Measurements from ENCODE around the gene HSPH1.
"Not testable (repeated sequence)": the region's sequence is repeated elsewhere in the genome, so short reads cannot be mapped to it uniquely, and the experiment has no call there.

HSPH1 gene

DNA sequence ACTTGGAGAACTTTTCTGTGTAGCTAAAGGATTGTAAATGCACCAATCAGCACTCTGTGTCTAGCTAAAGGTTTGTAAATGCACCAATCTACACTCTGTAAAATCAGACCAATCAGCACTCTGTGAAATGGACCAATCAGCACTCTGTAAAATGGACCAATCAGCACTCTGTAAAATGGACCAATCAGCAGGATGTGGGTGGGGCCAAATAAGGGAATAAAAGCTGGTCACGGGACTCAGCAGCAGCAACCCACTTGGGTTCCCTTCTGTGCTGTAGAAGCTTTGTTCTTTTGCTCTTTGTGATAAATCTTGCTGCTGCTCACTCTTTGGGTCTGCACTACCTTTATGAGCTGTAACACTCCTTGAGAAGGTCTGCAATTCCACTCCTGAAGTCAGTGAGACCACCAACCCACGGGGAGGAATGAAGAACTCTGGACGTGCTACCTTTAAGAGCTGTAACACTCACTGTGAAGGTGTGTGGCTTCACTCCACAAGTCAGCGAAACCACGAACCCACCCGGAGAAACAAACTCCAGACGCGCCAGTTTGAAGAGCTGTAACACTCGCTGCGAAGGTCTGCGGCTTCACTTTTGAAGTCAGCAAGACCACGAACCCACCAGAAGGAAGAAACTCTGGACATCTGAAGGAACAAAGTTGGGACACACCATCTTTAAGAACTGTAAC is 16.2 kb upstream of the HSPH1 start:
- DNase-seq (ENCODE audit: low read depth), result not testable (repeated sequence)

DNA sequence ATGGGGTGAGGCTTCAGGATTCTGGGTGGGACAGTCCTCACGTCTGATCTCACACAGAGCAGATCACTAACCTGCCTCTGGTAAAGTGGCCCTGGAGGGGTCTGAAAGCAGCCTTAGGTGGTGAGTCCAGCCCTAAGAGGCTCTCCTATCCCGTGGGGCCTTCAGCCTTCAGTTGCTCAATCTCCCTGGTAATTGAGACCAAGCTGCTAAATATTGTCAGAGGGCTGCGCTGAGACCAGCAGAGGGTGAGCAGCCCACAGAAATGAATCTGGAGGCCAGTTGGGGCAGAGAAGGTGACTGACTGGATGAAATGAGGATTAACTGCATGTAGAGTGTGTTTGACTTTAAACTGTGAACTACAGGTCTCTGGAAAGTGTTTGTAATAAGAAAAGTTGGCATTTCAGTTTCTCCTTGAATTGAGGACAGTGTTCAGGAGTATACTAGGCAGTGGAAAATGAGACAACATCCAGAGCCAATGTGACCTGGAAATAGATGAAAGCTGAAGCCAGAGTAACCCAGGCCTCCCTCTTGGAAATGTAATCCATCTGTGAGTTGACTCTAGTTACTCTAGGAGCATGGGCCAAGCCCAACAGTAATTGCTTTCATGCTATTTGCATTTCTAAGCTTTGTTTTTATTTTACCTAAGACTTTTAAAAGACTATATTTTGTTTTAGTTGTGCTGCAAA is 14.3 kb upstream of the HSPH1 start:
- DNase-seq (ENCODE audit: low read depth), result no peak

DNA sequence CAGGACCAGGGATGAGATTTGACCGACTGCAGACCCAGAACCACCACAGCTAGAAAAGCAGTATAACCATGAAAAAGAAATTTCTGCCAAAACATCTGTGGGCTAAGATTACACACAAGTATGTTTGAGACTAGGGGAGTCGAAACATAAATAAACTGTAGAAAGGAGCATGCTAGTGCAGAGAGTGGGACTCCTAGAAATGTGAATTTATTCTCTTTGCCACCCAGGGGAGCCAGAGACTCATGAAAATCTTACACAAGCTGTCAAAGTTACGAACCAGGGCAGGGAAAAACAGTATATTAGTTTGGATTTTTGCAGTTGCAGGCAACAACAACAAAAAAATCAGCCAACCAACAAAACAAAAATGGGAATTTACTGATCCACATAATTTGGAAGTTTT is 12.3 kb upstream of the HSPH1 start:
- no peak for DNase-seq (ENCODE audit: low read depth)

DNA sequence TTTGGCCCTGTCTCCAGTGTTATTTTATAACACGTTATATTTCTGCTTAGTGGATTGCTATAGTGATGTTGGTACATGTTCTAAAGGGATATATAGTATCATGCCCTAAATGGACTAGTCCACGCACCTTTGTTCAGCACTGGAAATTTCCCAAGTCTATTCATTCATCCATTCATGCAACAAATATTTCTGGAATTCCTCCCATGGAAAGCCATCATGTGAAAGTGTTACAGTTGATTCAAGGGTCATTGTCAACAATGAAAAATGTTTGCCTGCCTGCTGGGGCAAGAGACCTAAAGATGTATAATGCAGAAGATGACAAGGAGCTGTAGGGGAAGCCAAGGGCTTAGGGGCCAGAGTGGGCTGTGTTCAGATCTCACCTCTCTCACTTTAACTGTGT is 10.8 kb upstream of the HSPH1 start:
- no peak for DNase-seq (ENCODE audit: low read depth)

DNA sequence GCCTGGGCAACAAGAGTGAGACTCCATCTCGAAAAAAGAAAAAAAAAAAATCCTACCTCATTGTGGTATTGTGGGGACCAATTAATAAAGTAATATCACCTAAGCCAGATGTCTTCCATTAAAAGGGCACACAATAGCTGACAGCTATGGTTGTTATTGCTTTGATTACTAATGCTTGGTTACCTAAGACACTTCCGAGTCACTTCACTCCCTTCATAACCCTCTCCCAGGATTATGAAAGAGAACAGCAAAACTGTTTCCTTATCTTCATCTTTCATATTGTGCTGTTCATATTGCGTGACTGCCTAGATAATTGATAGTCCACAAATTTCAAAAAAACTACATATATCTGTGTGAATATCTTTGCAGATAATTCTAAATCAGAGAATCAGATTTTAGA is 10.3 kb upstream of the HSPH1 start:
- DNase-seq (ENCODE audit: low read depth), result no peak

DNA sequence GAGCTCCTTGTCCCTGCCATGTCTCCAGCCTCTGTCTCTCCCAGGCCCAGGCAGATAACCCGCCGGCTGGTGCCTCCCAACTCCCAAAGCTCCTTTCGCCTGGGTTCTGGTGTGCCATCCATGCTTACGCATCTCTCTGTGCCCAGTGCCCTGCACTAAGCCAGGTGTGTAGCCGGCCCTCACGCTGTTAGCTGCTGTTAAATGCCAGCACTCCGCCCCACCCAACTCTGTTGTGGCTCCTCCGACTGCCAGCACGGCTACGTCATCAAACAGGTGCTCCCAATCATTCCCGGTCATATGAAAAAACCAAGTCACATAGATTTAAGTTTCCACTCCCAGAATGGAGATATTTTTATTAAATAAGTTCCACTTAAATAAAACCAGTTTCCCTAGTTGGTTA is 7.0 kb upstream of the HSPH1 start:
- no peak for DNase-seq (ENCODE audit: low read depth)

DNA sequence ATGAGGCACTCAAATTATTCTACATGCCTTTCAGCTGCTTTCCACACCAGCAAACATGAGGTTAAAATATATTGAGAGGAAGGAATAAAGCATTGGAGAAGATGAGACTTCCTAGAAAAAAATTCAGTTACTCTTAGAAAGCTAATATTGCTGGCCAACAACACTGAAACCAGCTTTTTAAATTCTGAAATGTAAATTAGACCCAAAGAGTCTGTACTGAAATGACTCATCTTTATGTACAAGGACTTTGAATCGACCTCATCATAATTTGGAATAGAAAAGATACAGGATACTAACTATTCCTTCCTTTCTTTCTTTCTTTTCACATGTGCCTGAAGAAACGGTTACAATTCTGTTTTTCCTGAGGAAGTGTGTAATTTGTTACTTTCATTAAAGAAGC is 6.5 kb upstream of the HSPH1 start:
- DNase-seq (ENCODE audit: low read depth), result no peak

DNA sequence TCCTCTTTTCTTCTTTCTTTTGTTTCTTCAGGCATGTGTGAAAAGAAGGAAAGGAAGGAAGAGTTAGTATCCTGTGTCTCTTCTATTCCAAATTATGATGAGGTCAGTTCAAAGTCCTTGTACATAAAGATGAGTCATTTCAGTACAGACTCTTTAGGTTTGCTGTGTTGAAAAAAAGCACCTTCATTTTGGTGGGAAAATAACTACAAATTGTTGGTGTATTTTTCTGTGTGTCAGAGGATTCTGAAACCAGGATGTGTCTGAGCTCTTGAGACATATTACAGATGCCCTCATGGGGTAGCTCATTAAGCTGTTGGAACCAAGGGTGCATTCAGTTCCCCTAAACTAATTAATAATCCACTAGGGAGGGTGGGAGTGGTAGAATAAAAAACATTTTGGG is 5.8 kb upstream of the HSPH1 start:
- no peak for DNase-seq (ENCODE audit: low read depth)

DNA sequence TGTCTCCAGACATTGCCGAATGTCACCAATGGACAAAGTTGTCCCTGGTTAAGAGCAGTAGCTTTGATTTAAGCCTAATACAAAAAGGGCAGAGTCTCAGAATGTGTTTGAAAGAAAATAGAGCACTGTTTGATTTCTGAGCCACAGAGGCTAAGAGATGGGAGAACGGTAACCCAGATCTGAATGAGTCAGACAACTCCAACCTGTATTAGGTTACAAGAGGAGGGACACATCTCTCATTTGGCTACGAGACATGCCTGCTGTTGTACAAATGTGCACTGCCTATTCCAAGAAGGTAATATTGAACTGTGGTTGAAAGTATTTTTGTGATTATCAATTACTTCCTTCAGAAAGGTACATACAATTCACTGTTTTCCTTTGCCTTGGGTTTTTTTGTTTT is 4.9 kb upstream of the HSPH1 start:
- DNase-seq (ENCODE audit: low read depth), result no peak

DNA sequence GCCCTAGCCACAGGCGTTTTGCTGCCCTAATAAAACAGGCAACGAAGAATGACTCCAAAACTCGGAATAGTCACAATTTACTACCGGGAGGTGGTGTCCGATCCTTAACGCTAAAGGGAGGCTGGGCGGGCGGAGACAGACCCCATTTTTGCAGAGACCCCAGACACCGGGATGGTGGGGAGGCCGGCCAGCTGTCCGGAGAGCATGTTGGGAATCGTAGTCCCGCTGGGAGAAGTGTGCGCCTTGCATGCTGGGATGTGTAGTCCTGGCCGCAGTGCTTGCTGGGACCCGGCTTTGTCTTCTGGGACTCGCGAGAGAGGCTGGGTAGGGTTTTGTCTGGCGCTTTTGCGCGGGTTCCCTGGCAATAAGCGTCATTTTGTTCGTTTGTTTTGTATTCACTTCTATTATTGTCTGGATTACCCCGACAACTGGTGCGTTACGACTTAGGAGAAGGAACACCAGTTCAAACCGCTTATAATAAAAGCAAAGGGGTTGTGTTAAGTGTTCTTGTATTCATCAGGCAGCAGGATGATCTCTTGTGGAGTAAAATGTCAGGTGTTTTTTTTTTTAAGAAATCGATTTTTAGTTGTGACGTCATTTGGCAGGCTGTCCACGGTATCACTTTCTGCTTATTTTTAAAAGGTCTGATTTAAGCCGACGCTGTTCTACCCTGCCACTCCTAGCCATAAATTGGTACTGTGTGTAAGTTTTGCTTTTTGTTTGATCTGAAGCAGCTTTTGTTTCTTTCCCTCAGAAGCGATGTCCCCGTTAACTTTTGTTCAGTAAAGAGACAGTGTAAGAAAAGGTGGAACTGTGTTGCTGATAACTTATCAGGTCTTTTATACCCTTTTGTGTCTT is 676 bp upstream of the HSPH1 start:
- DNase-seq (ENCODE audit: low read depth), result peak; percentile 90

DNA sequence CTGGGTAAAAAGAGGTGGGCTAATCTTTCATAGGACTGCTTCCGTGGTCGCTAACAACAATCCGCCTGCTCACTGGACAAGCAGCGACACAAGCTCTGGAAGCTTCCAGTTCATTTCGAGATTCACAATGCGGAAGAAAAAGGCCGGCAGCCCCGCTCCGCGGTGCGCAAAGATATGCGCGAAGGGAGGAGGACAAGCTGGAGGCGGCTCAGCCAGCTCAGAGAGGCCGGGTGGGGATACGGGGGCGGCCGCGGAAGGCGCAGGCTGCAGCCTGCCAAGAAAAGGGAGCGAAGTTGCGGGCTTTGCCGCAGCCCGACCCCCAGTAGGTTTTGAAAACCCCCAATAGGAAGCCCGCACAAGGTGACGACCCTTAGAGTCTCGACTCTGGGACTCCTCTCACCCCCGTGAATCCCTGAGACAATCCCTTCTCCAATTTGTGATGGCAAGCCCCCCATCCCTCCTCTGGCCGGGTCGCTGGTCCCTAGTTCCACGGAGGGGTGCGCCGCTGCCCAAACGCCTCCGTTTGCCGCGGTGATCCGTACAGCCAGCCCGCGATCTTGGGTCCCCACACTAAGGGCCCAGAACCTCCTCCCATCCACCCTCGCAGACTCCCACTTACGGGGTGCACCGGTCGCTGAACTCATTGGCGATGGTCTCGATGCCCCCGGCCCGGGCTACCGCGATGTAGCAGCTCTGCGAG is 697 bp downstream of the HSPH1 start:
- peak; percentile 38 for DNase-seq (ENCODE audit: low read depth)

DNA sequence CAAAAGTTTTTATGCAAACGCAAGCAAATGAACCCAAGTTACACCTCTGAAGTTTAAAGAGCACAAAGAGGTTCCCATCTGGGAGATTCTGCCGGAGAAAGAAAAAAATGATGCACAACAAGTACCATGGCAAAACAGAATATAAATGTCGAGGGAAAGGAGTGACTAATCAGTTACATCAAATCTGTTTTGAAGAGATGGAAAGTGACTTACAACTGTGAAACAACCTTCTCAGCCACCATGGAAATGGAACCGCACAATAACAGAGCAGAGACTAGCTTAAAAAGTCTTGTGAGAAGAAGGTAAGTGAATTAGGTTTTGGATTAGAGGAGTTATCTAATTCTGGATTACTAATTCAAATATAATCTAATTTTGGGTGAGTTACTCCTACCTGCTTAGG is 2.4 kb downstream of the HSPH1 start:
- DNase-seq (ENCODE audit: low read depth), result no peak

DNA sequence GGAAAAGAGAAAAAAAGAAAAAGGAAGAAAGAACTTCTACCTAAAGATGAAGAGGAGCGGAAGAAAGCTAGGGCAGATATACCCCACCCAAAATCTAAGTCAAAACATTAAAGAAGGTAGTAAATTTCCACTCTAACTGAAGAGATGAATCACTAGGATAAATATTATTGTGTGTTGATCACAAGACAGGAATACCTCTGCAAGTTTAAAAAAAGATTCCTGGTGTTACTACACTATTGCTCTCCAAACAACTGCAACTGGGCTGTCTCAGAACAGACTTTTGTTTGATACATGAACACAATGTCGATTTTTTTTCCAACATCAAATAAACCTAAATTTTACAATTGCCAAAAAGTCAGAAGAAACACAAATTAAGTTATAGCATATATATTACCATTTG is 6.8 kb downstream of the HSPH1 start:
- no peak for DNase-seq (ENCODE audit: low read depth)

DNA sequence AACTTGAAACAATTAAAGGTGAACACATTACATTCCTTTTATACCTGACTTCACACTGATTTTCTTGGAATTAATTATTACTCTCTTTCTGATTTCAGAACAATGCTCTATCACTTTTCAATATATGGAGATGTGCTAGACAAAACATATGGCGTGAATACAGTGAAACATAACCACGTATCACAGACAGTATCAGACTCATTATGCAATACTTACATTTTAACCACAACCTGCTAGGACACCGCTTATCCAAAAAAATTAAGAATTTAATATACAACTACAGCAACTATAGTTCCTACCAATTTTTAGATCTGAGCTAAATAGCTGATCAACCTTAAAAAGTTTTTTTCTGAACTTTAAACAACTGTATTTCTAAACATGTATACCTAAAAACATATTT is 9.9 kb downstream of the HSPH1 start:
- no peak for DNase-seq (ENCODE audit: low read depth)

DNA sequence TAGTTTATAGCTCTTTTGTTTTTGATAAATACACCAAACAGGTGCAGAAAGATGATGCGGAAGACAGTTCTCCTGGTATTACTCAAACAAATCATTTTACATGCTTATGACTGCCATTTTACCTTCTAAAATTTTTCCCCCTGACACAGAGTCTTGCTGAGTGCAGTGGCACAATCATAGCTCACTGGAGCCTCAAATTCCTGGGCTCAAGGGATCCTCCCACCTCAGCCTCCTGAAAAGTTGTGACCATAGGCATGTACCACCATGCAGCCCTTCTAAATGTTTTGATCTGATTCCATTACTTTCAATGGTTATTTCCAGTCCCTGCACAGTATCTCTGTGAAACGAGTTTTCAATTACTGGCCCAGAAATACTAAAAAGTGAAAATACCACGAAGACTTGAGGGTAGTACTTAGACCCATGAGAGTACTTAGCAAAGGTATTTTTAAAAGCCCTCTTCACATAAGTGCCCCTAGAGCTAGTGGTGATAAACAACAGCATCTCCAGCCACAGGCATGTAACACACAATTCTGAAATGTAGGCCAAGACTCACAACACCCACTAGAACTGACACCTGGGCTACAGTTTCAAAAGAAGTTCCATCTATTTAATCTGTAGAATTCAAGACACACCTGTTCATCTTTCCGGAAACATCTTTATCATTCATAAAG is 11.3 kb downstream of the HSPH1 start:
- DNase-seq (ENCODE audit: low read depth), result no peak

DNA sequence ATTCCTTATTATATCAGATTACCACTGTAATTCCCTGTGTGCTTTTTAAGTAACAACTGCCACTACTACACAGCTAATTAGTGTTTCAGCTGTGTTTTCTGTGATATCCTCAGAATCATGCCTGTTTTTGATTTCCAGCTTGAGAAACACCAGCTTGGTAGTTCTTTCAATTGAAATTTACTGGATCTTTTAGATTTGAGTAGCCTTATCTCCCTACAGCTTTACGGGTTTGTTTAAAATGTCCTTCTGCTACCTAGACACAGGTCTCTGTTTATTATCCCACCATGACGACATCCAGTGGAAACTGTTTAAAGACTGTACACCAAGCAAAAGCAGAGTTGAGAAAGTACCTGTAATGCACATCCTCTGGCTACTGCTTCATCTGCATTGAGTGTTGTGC is 12.1 kb downstream of the HSPH1 start:
- no peak for DNase-seq (ENCODE audit: low read depth)

DNA sequence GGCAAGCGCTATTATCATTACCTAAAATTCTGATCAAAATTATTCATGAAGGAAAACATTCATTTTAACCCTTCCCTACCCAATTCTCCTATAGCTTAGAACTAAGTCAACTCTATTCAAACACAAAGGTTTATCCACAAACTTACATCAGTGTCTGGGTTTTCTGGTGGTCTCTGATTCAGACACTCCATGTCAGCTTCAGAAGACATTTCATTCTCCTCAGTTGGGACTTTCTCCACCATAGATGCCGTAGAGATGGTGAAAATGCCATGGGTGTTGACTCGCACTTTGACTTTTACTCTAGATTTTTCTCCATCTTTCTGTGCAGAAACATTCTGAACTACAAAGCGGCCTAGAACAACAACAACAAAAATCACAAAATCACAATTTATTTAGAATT is 16.3 kb downstream of the HSPH1 start:
- no peak for DNase-seq (ENCODE audit: low read depth)

DNA sequence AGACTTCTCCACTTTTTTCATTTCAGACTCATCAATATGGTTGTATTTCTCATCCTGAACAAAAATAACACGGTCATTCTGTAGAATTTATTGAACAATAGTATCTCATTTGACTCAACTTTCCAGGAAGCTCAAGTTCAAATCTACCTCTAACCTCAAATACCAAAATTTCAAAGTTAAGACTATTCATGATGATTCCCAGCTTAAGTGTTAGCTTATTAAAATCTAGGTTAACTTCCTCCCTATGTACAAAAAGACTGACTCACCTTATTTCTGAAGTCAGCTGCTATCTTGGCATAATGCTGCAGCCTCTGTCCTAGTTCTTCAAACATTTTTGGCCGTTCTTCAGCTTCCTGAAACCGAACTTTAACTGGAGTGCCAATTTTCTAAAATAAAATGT is 23.2 kb downstream of the HSPH1 start:
- DNase-seq (ENCODE audit: low read depth), result no peak

DNA sequence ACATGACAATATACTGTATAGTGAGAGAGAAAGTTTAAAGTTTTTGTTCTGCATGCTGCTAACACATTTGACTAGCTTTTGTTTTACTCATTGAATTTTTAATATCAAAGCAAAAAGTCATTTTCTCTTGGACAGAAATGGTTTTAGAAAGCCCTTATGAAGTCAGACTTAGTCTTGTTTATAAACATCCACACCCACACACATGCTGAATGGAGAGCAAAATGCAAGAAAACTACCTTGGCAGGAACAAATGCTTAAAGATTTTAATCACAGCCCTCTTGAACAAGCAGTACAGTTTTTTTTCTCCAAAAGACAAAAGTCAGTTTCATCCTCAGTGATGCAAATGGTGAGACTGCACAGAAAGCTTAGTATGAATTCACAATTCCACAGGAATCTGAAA is 25.0 kb downstream of the HSPH1 start:
- DNase-seq (ENCODE audit: low read depth), result no peak

DNA sequence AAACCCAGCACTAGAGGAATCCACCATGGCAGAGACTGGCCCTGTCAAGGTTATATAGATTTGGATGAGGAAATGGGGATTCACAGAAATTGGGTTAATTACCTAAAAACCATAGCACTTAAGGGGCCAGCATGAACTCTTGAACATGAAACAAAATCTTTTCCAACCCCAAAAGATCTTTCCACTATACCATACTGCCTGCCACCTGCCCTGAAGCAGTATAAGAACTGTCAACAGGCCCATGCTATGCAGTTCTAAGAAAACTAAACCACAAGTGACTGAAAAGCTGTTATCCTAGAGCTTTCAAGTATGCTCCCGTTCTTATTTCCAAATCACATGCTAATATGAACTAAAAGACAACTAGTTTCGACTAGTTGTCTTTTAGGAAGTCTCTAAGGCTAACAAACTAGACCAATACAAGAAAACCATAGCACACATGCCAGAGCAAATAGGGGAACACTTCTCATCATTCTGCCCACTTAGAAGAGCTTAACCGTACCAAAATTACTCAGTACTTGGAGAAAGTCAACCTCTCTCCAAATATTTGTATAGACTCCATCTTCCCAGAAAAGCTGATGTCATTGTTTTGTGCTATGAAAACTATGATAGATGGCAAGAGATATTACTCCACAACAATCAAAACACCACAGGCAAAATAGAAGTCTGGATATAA is 27.5 kb downstream of the HSPH1 start:
- DNase-seq (ENCODE audit: low read depth), result no peak

DNA sequence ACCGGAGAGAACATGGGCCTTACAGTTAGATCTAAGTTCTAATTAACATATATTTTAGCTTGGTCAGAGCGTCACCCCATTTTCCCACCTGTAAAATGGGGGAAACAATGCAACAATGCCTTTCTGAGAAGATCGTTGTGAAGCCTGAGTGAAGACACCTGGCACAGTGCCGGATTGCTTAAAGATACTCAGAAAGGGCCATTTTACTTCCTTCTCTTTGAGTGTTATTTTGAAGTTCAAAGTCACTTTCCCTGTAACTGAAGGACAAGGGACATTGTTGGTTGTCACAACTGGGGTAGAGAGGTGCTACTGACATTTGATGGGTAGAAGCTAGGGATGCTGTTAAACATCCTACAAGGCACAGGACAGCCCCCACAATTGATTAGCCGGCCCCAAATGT is 28.1 kb downstream of the HSPH1 start:
- DNase-seq (ENCODE audit: low read depth), result no peak

Data from activated gamma-delta T cell treated with anti-CD3 and anti-CD28 coated beads, Interleukin-2, amount 50 U/mL, for 16 hours (primary cell).